ENCODE measurements around the gene TMPRSS3.

TMPRSS3 gene

DNA sequence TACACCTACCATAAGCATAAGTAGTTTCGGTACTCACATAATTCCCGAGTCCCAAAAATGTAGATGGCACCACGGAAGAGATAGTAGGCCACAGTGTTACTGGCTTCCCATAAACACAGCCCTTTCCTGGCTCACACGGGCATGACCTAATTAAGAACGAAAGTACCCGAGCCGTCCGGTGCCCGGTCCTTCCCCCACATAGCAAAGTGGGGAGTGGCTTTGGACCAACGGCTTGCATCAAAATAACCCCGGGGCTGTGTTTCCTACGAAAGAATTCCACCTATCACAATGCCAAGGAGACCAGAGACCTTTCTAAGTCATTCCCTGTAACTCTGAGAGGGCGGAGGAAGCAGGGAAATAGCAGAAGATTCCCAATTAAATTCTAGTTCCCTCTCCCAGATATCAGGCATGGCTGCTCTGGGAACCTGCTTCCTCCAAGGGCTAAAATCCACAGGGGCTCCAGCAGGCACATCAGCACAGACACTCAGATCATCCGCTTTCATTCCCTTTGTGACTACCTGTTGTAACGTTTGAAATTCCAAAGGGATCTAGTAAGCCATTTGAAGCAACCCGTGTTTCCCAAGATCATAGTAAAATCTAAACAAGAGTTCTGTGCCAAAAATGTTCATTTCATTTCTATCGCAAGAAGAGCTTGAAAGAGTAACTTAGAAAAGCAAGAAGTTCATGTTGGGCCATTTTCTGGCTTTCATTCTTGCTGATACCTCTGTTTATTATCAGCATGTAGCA is at the start of gene TMPRSS3:
TMPRSS3 (minus strand) TSS at position 148 of the 747 bp plus-strand sequence. CDS start 635 bp downstream, outside the sequence.
- DNase-seq (ENCODE audit: low read depth in 2 of 2, low spot score in 1 of 2): no peak

DNA sequence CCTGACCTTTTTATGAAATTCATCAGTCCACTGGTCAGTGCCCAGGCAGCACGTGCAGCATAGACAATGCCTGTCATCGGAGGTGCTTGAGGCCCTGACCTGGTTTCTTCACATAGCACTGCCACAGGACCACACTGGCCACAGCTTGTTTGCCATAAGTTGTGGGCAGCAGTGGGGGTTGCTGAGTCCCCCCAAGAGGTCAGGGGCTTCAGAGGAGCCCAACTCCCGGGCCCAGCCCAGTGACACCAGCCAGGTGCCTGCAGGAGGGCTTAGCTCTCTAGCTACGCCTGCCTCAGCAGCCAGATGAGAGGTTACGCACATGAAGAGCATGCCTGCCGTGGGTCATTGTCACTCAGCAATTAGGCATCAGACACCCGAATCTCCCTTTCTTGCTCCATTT is 49.5 kb upstream of the TMPRSS3 start:
- no peak for DNase-seq (ENCODE audit: low read depth in 2 of 2, low spot score in 1 of 2)

- DNase-seq (ENCODE audit: low read depth in 2 of 2, low spot score in 1 of 2): no peak
Measured at GRCh38 chr21:42444745-42445059, 48.9 kb upstream of the TMPRSS3 start.

DNA sequence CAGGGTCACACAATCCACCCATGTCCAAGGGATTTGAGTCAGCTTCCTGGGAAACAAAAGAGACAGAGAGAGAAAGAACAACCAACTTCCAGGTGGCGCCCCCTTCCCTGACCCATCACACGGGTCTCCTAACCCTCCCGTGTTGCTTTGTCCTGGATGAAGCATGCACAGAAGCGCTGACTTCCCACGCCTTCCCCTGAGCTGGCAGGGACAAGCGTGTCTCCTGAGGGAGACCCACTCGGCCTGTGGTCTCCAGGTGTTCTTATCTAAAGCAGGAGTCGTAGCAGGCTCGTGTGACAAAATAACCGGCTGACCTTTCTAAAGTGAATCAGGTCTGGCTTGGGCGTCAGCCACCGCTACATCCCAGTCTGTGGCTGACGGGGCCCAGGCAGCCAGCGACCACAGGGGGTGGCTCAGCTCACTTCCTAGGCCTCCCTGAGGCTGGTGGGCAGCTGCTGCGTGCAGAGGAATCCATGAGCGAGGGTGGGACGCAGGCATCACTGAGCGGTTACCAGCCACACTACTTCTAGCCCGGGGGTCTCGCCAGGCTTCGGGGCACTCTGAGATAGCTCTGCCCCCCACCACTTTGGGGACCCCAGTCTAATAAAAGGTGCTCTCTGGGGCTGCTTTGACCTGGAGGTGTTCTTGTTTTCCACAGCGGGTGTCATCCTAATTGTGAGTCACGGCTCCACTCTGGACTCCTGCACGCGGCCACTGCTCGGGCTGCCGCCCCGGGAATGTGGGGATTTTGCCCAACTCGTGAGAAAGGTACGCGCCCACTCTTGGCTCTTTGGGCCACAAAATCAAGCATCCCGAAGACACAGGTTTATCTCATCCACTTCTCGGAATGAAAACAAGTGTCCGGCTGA is 48.3 kb upstream of the TMPRSS3 start:
- no peak for DNase-seq (ENCODE audit: low read depth in 2 of 2, low spot score in 1 of 2)

DNA sequence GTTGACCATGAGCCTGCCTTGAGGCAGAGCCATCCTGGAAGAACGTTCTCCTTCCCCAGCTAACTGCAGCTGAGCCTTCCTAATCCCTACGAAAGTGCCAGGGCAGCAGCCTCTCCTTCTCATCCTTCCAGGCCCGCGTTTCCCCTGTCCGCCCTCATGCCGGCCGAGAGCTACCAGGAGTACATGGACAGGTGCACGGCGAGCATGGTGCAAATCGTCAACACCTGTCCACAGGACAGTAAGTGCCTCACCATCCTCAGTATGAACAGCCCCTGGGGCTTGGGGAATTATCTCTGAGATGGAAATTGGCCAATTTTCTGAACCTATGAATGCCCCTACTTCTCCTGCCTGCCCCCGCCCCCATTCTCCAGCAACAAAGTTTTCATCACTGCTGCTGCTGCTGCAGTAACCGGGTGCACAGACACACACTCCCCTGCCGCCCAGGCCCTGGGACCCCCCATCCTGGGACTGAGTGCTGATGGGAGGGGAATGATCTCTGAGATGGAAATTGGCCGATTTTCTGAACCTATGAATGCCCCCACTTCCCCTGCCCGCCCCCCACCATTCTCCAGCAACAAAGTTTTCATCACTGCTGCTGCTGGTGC is 47.4 kb upstream of the TMPRSS3 start:
- DNase-seq (ENCODE audit: low read depth in 2 of 2, low spot score in 1 of 2): no peak

DNA sequence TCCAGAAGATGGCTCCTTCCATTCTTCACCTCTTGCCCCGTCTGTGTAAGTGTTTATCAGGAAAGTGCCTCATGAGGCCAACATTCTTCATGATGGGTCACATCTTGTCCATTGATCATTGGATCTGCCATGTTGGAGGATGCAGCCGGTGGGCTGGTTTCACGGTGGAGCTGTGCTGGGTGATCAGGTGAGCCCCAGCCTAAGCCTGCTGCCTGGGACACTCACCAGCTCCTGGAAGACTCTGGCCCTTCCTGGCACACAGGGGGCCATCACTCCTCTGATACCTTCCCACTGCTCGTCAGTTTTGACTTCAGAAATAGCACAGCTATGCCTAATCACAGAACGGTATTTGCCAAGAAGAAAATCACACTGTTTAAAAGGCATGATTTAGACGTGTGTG is 46.1 kb upstream of the TMPRSS3 start:
- DNase-seq (ENCODE audit: low read depth in 2 of 2, low spot score in 1 of 2): no peak

DNA sequence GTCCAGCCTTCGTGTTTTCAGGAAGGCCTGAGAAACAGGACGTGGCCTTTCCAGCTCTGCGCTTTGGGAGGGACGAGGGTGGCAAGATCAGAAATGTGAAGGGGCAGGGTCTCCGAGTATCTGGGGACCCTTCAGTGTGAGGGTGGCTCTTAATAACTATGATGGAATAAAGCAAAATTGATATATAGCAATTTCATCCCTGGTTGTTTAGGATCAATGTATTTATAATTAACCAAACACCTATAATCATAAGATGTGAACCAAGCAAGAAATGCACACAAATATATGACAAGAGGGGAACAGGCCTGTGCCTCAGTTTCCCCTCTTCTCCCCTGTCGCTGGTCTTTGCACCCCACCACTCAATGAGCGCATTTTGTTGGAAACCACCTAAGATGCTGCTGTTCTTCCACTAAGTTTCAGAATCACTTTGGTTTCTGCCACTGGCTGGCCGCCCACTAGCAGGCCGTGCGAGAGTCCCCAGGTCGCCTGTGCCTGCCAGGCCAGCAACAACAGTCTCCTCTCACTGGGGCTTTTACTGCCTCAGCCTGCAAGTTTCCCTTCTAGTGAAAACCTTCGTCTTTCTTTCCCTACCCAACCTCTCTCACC is 44.4 kb upstream of the TMPRSS3 start:
- DNase-seq (ENCODE audit: low read depth in 2 of 2, low spot score in 1 of 2): no peak

- DNase-seq (ENCODE audit: low read depth in 2 of 2, low spot score in 1 of 2): peak in 1 of 2 donors; percentile 50
Measured at GRCh38 chr21:42439284-42440186, 43.7 kb upstream of the TMPRSS3 start.

DNA sequence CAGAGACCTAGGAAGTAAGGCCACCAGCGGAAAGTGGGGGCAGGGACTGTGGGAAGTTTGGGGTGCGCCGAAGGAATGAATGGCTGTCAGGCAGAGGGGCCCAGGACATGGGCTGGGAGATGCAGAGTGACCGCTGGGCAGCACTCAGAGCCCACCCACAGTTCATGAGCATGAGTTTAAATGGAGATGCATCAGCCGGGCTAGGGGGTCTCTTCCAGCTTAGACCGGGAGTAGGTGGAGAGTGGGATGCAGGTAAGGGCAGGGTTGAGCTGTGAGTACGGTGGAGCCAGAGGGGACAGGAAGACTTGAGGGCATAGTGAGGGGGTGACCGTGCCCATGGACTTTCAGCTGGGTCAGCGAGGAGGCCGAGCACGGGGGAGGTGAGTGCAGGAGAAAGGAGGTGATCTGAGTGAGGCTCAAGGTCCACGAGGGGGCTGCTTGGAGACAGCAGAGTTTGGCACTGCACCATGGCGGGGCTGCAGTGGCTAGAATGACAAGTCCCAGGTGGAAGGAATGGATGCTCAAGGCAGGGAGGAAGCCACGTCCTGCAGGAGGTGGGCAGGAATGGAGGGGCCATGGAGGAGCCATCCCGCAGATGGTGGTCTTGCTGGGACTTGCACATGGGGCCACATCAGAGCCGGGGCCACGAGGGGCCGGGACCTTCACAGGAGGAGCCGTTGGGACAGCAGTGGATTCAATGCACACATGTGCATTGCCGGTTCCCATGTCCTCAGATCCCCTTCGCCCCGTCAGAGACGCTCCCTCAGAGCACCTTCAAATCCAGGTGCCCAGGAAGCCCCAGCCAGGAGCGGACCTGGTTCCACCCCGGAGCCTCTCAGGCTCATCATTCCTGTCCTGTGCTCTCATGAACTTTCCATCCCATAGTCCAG is 42.7 kb upstream of the TMPRSS3 start:
- DNase-seq (ENCODE audit: low read depth in 2 of 2, low spot score in 1 of 2): no peak

GRCh38 chr21:42437786-42438185 is 41.9 kb upstream of the TMPRSS3 start:
- DNase-seq (ENCODE audit: low read depth in 2 of 2, low spot score in 1 of 2): no peak

DNA sequence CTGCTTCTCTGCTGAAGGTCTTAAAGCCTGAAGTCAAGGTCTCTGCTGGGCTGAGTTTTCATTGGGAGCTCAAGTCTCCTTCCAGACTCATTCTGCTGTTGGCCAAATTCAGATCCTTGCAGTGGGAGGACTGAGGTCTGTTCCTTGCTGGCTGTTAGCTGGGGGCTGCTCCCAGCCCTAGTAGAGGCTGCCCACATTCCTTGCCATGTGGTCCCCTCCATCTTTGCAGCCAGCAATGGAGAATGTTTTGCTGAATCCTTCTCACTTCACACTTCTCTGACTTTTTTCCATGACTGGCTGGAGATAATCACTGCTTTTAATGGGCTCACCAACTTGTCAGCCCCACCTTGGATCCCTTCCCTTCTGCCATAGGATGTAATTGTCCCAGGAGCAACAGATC is 41.1 kb upstream of the TMPRSS3 start:
- DNase-seq (ENCODE audit: low read depth in 2 of 2, low spot score in 1 of 2): no peak

GRCh38 chr21:42435833-42436232 is 40.0 kb upstream of the TMPRSS3 start:
- DNase-seq (ENCODE audit: low read depth in 2 of 2, low spot score in 1 of 2): no peak

DNA sequence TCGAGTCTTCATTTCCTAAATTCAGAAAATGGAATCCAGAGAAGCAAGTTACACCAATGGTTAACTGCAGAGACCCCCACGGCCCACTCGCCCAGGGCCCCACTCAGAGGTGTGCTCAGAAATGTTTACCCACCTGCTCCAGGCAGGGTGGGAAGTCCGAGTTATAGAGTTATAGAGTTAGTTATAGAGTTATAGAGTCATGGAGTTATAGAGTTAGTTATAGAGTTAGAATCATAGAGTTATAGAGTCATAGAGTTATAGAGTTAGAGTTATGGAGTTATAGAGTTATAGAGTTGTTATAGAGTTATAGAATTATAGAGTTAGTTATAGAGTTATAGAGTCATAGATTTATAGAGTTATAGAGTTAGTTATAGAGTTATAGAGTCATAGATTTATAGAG is 39.5 kb upstream of the TMPRSS3 start:
- DNase-seq (ENCODE audit: low read depth in 2 of 2, low spot score in 1 of 2): no peak

GRCh38 chr21:42434884-42435283 is 39.0 kb upstream of the TMPRSS3 start:
- no peak for DNase-seq (ENCODE audit: low read depth in 2 of 2, low spot score in 1 of 2)

DNA sequence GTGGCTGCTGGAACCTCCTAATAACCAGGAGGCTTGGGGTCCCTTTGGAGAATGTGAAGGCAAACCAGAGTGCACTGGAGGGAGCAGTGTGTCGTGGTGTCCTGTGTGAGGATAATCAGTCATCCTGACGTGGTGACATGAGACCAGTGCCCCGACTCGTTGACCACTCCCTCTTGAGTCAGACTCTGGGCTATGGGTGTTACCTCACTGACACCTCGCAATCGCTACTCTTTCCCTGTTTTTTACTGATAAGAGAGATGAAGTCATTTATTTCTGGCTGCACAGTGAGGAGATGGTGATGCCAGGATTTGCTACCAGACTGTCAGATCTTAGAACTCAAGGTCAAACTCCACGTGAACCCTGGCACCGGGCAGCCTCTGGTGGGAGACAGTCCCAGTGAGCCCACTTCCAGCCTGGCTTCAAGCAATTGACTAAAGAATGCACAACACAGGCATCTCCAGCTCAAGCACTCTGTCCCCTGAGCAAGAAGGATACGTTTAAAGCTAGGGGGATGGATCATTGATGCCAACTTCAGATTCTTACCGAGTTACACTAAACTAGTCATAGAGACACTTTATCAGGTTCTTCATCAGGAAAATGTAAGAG is 38.2 kb upstream of the TMPRSS3 start:
- no peak for DNase-seq (ENCODE audit: low read depth in 2 of 2, low spot score in 1 of 2)

- DNase-seq (ENCODE audit: low read depth in 2 of 2, low spot score in 1 of 2): no peak
Measured at GRCh38 chr21:42432695-42433094, 36.8 kb upstream of the TMPRSS3 start.

GRCh38 chr21:42431196-42431595 is 35.3 kb upstream of the TMPRSS3 start:
- DNase-seq (ENCODE audit: low read depth in 2 of 2, low spot score in 1 of 2): no peak

GRCh38 chr21:42430521-42430920 is 34.7 kb upstream of the TMPRSS3 start:
- DNase-seq (ENCODE audit: low read depth in 2 of 2, low spot score in 1 of 2): no peak

DNA sequence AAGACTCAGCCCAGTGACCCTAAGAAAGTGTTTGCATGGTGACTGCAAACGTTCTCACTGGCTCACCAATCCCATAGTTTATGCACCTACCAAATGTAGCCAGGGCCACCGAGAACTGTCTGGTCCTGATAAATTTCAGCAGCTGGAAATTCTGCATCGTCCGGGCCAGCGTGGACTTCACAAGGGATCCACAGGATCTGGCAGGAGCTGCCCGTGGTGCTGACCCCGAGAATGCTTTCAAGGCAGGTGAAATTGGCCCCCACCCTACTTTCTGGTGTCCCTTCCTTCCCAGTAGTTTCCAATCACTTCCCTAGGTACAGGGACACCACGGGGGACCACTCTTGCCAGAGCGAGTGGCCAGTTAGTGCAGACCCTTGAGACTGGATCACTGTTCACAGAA is 34.0 kb upstream of the TMPRSS3 start:
- DNase-seq (ENCODE audit: low read depth in 2 of 2, low spot score in 1 of 2): no peak
